Kidney epithelial cell (primary cell): ENCODE measurements around the gene FAM13C. TPM values are rescaled to one million over a fixed set of nuclear protein-coding genes. Genes with fewer than 3 reads are reported as not detected.

ENCODE experiments used
- DNase-seq: peaks from one replicate; pipeline ENCODE4 v3.0.0-alpha.2; 2010; ENCODE audit warnings: low read depth
- H3K27me3 ChIP-seq: 2 replicates; pipeline ENCODE4 v1.6.0; 2011; ENCODE audit warnings: low read length; ENCODE audit not compliant: control insufficient read depth, insufficient read depth
- H3K36me3 ChIP-seq: 2 replicates; pipeline ENCODE4 v1.5.1; 2011; ENCODE audit warnings: low read length; ENCODE audit not compliant: control insufficient read depth, insufficient read depth
- H3K4me3 ChIP-seq: 2 replicates; pipeline ENCODE4 v1.5.1; 2011; ENCODE audit warnings: low read depth, mild to moderate bottlenecking, control low read depth, low read length
- total RNA-seq: library from RNA; depleted of rRNA; stranded (reverse); fragments of >200 nt; gene quantifications from 2 replicates; pipeline ENCODE4 v1.2.3, GENCODE V29; 2015
- TF ChIP-seq, protein P1 (sequence below): IDR thresholded peaks from 2 replicates; pipeline ENCODE4 v1.5.1; 2011; ENCODE audit warnings: mild to moderate bottlenecking, moderate library complexity, low read length, control low read depth, inconsistent platforms; ENCODE audit not compliant: insufficient read depth, poor library complexity, severe bottlenecking

FAM13C gene
- total RNA-seq, 1 donor from 2014 or later = 0.21 TPM

- TF ChIP-seq, protein P1, sequence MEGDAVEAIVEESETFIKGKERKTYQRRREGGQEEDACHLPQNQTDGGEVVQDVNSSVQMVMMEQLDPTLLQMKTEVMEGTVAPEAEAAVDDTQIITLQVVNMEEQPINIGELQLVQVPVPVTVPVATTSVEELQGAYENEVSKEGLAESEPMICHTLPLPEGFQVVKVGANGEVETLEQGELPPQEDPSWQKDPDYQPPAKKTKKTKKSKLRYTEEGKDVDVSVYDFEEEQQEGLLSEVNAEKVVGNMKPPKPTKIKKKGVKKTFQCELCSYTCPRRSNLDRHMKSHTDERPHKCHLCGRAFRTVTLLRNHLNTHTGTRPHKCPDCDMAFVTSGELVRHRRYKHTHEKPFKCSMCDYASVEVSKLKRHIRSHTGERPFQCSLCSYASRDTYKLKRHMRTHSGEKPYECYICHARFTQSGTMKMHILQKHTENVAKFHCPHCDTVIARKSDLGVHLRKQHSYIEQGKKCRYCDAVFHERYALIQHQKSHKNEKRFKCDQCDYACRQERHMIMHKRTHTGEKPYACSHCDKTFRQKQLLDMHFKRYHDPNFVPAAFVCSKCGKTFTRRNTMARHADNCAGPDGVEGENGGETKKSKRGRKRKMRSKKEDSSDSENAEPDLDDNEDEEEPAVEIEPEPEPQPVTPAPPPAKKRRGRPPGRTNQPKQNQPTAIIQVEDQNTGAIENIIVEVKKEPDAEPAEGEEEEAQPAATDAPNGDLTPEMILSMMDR = no peak
- Histone ChIP-seq H3K27me3 (no peaks in the 10 kb centered on the region), H3K4me3 (no peak overlapping the region), H3K36me3 (no peaks in the 10 kb centered on the region)
- DNase-seq = no peak
Observed at GRCh38 chr10:59212301-59212798, 150.0 kb downstream of the FAM13C start.

GRCh38 chr10:59206204-59206720 lies 156.1 kb downstream of the FAM13C start:
- no peak for DNase-seq
- TF ChIP-seq, protein P1 = no peak
- no peak overlapping the region for H3K4me3 ChIP-seq
- H3K27me3 ChIP-seq = no peaks in the 10 kb centered on the region
- no peaks in the 10 kb centered on the region for H3K36me3 ChIP-seq

Other genes with a start within 250 kb of the FAM13C start
- gene PHYHIPL, start 185.9 kb downstream of the FAM13C start, total RNA-seq = 0.17 TPM in 1 of 2 replicates, not detected in the other